HG03520 (cell line): ENCODE results near the gene SLC9A9.
A peak's percentile ranks its signal among the peaks of the same experiment; 100 is the strongest.

Source experiments
- ATAC-seq: cut with Tn5 transposase; IDR thresholded peaks from one replicate; pipeline ENCODE4 v1.9.1; 2021; ENCODE audit warnings: mild to moderate bottlenecking, moderate library complexity; ENCODE audit not compliant: unreplicated experiment

SLC9A9 gene

DNA sequence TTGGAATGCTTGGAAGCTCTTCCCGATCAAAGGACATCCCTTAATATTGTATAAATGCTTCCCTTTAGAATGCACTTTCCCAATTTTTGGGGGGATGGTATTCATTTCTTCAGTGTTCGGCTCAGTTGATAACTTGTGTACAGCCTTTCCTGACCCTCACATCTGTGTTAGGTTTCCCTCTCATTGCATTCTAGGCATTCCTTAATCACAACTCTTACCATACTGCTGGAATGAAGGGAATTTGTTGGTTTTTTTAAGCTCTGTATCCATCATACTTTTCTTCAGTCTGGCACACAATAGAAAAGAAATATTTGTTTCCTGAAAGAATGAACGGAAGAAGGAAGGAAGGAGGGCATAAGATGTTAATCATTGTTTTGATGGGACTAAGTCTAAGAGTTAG lies 609.2 kb downstream of the SLC9A9 start:
- ATAC-seq: no peak

- no peak for ATAC-seq
Observed at GRCh38 chr3:143237077-143237627, 611.1 kb downstream of the SLC9A9 start.

DNA sequence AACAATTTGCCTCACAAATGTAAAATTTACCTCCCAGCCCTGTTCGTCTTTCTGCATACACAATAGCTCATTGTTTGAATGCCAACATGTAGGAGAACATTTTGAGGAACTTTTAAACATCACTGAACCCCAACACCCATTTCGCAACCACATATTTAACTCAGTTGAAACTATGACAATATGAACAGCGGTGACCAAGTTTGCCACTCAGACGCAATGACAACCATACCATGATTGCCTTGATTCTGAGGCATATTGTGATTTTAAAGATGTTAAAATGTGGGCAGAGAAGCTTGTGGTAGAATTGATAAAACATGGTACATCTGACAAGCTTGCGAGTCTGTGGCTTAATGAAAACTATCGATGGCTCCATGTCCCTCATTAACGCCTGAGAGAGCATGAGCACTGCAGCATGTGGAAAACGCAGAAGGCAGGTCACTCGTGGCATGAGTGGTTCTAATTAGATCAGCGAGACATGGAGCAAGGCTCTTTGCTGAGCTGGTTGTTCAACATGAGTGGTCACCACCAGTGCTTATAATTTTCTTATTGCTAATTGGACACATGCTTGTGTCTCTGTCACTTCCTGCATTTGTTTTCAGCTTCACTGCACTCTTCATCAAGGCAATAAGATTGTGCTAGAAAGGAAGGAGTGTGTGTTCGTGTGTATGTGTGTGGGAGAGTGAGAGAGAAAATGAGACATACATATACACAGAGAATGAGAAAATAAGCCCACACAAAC lies 611.9 kb downstream of the SLC9A9 start:
- peak; percentile 58 for ATAC-seq

- no peak for ATAC-seq
Observed at GRCh38 chr3:143235614-143236204, 612.6 kb downstream of the SLC9A9 start.

- no peak for ATAC-seq
Observed at GRCh38 chr3:143234526-143234925, 613.7 kb downstream of the SLC9A9 start.

- ATAC-seq: no peak
Observed at GRCh38 chr3:143232981-143233380, 615.3 kb downstream of the SLC9A9 start.

- no peak for ATAC-seq
Observed at GRCh38 chr3:143228405-143228804, 619.9 kb downstream of the SLC9A9 start.

GRCh38 chr3:143226678-143227291 lies 621.5 kb downstream of the SLC9A9 start:
- no peak for ATAC-seq

- ATAC-seq: no peak
Observed at GRCh38 chr3:143224716-143225115, 623.6 kb downstream of the SLC9A9 start.

- no peak for ATAC-seq
Observed at GRCh38 chr3:143222981-143223380, 625.3 kb downstream of the SLC9A9 start.

DNA sequence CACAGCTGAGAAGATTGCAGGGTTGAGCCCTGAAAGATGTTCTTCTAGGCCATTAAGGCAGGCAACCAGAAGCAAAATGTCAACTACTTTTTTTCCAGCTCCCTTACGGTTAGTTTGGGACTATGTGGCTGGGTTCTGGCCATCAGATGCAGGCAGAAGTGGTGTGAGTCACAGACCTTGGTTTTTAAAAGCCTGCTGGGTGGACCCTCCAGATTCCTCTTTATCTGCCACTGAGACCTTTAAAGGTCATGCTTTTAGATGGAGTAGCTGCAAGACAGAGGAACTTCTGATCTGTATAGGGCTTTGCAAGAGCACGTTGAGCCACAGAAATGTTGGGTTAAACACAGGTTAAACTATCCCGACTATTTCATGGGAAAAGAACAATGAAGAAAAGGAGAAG lies 625.8 kb downstream of the SLC9A9 start:
- no peak for ATAC-seq

DNA sequence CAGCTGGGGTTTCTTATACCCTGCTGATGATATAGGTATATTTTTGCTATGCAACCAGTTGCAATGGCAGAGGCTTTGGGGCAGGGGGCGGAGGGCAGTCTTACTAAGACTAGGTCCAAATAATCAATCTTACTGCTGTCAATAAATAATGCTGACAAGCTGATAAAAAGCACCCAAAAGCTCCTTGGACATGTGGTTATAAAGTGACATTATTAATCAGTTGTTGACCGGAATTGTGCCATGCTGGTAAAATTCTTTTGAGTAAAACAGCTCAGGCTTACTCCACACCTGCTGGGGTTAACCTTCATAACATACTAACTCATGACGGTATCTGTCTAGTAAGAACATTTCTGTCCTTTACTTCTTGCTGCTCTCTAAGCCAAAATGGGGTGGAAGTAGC lies 626.8 kb downstream of the SLC9A9 start:
- no peak for ATAC-seq

GRCh38 chr3:143220741-143221140 lies 627.5 kb downstream of the SLC9A9 start:
- no peak for ATAC-seq

- no peak for ATAC-seq
Observed at GRCh38 chr3:143218166-143218835, 630.0 kb downstream of the SLC9A9 start.

DNA sequence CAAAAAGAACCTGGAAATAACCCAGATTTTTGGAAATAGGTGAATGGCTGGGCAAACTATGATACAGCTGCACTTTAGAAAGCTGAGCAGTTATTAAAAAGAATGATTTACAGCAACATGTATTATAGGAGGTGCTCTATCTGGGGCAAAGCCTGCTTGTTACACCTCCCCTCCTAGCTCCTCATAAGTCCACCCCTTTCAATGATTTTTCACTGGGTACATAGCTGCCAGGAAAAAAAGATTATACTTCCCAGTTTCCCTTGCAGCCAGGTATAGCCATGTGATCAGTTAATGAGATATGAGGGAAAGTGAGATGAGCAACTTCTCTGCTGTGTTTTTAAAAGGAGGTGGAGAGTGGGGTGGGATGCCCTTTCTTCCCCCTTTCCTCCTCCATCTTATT lies 631.0 kb downstream of the SLC9A9 start:
- ATAC-seq: no peak

DNA sequence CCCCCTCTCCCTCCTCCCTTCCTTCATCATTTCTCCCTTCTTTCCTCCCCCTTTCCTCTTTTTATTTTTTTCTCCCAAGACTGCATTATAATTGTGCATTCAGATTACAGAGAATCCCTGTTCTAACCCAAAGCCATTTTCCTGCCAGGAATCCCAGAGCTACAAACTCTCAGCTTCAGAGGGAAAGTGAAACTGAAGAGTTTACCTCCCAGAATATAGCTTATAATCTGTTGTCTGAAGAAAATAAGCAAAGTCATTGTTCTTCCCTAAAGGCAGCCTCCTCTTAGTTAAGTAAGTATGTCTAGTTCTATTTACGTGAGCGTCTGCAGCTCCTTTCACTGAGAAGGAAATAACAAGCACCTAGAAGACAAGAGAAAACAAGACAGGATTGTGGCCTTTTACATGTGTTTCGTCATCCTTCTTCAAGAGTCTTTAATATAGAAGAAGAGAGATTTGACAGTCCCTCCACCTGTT lies 631.5 kb downstream of the SLC9A9 start:
- ATAC-seq: no peak
